GM13976 (cell line): ENCODE data around the gene ARHGAP23.

Experiments used
- DNase-seq: peaks from one replicate; pipeline ENCODE4 v3.0.0; 2012; ENCODE audit warnings: low spot score
- CTCF ChIP-seq: IDR thresholded peaks from 2 replicates; pipeline ENCODE4 v1.5.1; 2012; ENCODE audit warnings: borderline replicate concordance, mild to moderate bottlenecking; ENCODE audit not compliant: insufficient read depth; ENCODE audit errors: extremely low read depth, missing control alignments, control extremely low read depth
- in situ Hi-C: fragments of 300-500 bp; cut with MboI; formaldehyde crosslinking; loops from one replicate; pipeline ENCODE4 v1.12.0; 2022; ENCODE audit warnings: low sequenced_read_pairs, mixed read lengths, inconsistent platforms; ENCODE audit not compliant: unreplicated experiment

The ARHGAP23 gene

GRCh38 chr17:38421171-38421841 is 7.0 kb upstream of the ARHGAP23 start:
- no peak for TF ChIP-seq CTCF
- DNase-seq, result no peak
- in situ Hi-C loops, result no loop called here

- in situ Hi-C loops, result no loop called here
- TF ChIP-seq CTCF, result no peak
- no peak for DNase-seq
These were observed 6.1 kb upstream of the ARHGAP23 start for GRCh38 chr17:38421871-38422827.

- DNase-seq, result no peak
- in situ Hi-C loops, result no loop called here
- TF ChIP-seq CTCF, result no peak
These were observed 3.8 kb upstream of the ARHGAP23 start for GRCh38 chr17:38424297-38424972.

GRCh38 chr17:38425031-38425430 is 3.2 kb upstream of the ARHGAP23 start:
- TF ChIP-seq CTCF, result no peak
- in situ Hi-C loops, result no loop called here
- DNase-seq, result no peak

GRCh38 chr17:38425744-38426143 is 2.5 kb upstream of the ARHGAP23 start:
- no peak for DNase-seq
- in situ Hi-C loops, result no loop called here
- TF ChIP-seq CTCF, result no peak

GRCh38 chr17:38426441-38426840 is 1.8 kb upstream of the ARHGAP23 start:
- no peak for DNase-seq
- in situ Hi-C loops, result no loop called here
- TF ChIP-seq CTCF, result no peak
